OCI-LY1 (cell line): Measurements from ENCODE around the gene WDHD1.

Experiments used
- H2AFZ ChIP-seq: fragments of 200-600 bp; sonication (generic), shearing (Covaris generic); 2 replicates; pipeline ENCODE4 v1.6.0; 2014; ENCODE audit warnings: antibody characterized with exemption, mild to moderate bottlenecking, low read length
- H3F3A ChIP-seq: fragments of 200-600 bp; sonication (generic), shearing (Covaris generic); 2 replicates; pipeline ENCODE4 v1.6.0; 2014; ENCODE audit warnings: mild to moderate bottlenecking, antibody characterized with exemption, low read length, moderate library complexity; ENCODE audit not compliant: insufficient read depth
- H3K27ac ChIP-seq: fragments of 200-600 bp; sonication (generic); 2 replicates; pipeline ENCODE4 v1.5.1; 2014; ENCODE audit warnings: low read length, mixed run types, mild to moderate bottlenecking, low read depth; ENCODE audit not compliant: poor library complexity, severe bottlenecking
- H3K27me3 ChIP-seq: fragments of 200-600 bp; sonication (generic); 2 replicates; pipeline ENCODE4 v1.6.0; 2014; ENCODE audit warnings: antibody characterized with exemption, mild to moderate bottlenecking, low read length, moderate library complexity; ENCODE audit not compliant: insufficient read depth
- H3K36me3 ChIP-seq: fragments of 200-600 bp; sonication (generic); 2 replicates; pipeline ENCODE4 v1.6.1; 2014; ENCODE audit warnings: mild to moderate bottlenecking, antibody characterized with exemption, low read length, moderate library complexity, mixed read lengths; ENCODE audit not compliant: insufficient read depth
- H3K4me1 ChIP-seq: fragments of 200-600 bp; sonication (generic); 2 replicates; pipeline ENCODE4 v1.5.1; 2014; ENCODE audit warnings: mild to moderate bottlenecking, low read length, moderate library complexity; ENCODE audit not compliant: insufficient read depth, severe bottlenecking
- H3K4me2 ChIP-seq: fragments of 200-600 bp; sonication (generic), shearing (Covaris generic); 2 replicates; pipeline ENCODE4 v1.6.1; 2014; ENCODE audit warnings: low read length
- H3K4me3 ChIP-seq: fragments of 200-600 bp; sonication (generic); 2 replicates; pipeline ENCODE4 v1.5.1; 2014; ENCODE audit warnings: low read length, low read depth, mild to moderate bottlenecking, mixed read lengths; ENCODE audit not compliant: poor library complexity, severe bottlenecking
- H3K79me2 ChIP-seq: fragments of 200-600 bp; shearing (Covaris generic); 2 replicates; pipeline ENCODE4 v1.6.1; 2016; ENCODE audit warnings: mixed run types, low read length, mixed read lengths; ENCODE audit not compliant: insufficient read depth
- H3K9ac ChIP-seq: fragments of 200-600 bp; sonication (generic), shearing (Covaris generic); 2 replicates; pipeline ENCODE4 v1.6.1; 2014; ENCODE audit warnings: mild to moderate bottlenecking, low read length, mixed read lengths
- H3K9me2 ChIP-seq: fragments of 200-600 bp; sonication (generic), shearing (Covaris generic); 2 replicates; pipeline ENCODE4 v1.6.1; 2014; ENCODE audit warnings: low read depth, mild to moderate bottlenecking, low read length, mixed read lengths
- H3K9me3 ChIP-seq: fragments of 200-600 bp; shearing (Covaris generic); 2 replicates; pipeline ENCODE4 v1.6.1; 2014; ENCODE audit warnings: low read length, mixed read lengths
- H4K20me1 ChIP-seq: fragments of 200-600 bp; sonication (generic), shearing (Covaris generic); 2 replicates; pipeline ENCODE4 v1.6.0; 2016; ENCODE audit warnings: mild to moderate bottlenecking, low read length; ENCODE audit not compliant: insufficient read depth
- EZH2 ChIP-seq: fragments of 200-600 bp; sonication (generic), shearing (Covaris generic); IDR thresholded peaks from 2 replicates; pipeline ENCODE4 v1.8.0; 2017; ENCODE audit warnings: borderline replicate concordance, mixed run types, mild to moderate bottlenecking, antibody characterized with exemption, low read length, moderate library complexity, mixed read lengths
- TF ChIP-seq, protein P1 (sequence below): fragments of 200-600 bp; sonication (generic), shearing (Covaris generic); IDR thresholded peaks from 2 replicates; pipeline ENCODE4 v1.5.1; 2017; ENCODE audit warnings: mild to moderate bottlenecking, antibody characterized with exemption, low read length, moderate library complexity, mixed read lengths

Gene WDHD1

DNA sequence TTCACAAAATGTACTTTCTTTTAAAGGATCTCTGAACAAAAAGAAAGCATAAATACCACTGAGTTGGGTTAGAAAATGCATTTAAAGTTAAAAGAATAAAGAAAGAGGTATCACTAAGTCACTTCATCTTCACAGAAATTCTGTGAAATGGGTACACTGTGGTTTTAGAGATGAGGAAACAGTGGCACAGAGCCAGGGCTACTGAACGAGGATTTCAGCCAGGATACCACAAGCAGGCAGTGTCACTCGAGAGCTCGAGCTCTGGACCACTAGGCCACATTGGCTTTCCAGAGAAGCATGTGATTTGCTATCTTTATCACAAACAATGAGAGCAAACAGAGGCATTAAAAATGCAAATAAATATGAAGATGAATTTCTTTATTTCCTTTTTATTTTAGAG lies 51.0 kb downstream of the WDHD1 start:
- Histone ChIP-seq H3K27ac (no peak overlapping the region), H3K4me2 (no peak overlapping the region), H3K4me3 (no peak overlapping the region), H3K9me2 (no peaks in the 10 kb centered on the region), H3K4me1 (no peaks in the 10 kb centered on the region), H3K36me3 (peaks cover 50% of the 10 kb centered on the region), H2AFZ (no peak overlapping the region), H4K20me1 (no peaks in the 10 kb centered on the region), H3K9me3 (no peaks in the 10 kb centered on the region), H3K9ac (no peak overlapping the region), H3K27me3 (no peaks in the 10 kb centered on the region), H3F3A (no peaks in the 10 kb centered on the region; the same call in 1 of the 2 replicates), H3K79me2 (no peaks in the 10 kb centered on the region)
- no peak for TF ChIP-seq EZH2
- TF ChIP-seq, protein P1, sequence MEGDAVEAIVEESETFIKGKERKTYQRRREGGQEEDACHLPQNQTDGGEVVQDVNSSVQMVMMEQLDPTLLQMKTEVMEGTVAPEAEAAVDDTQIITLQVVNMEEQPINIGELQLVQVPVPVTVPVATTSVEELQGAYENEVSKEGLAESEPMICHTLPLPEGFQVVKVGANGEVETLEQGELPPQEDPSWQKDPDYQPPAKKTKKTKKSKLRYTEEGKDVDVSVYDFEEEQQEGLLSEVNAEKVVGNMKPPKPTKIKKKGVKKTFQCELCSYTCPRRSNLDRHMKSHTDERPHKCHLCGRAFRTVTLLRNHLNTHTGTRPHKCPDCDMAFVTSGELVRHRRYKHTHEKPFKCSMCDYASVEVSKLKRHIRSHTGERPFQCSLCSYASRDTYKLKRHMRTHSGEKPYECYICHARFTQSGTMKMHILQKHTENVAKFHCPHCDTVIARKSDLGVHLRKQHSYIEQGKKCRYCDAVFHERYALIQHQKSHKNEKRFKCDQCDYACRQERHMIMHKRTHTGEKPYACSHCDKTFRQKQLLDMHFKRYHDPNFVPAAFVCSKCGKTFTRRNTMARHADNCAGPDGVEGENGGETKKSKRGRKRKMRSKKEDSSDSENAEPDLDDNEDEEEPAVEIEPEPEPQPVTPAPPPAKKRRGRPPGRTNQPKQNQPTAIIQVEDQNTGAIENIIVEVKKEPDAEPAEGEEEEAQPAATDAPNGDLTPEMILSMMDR: no peak

DNA sequence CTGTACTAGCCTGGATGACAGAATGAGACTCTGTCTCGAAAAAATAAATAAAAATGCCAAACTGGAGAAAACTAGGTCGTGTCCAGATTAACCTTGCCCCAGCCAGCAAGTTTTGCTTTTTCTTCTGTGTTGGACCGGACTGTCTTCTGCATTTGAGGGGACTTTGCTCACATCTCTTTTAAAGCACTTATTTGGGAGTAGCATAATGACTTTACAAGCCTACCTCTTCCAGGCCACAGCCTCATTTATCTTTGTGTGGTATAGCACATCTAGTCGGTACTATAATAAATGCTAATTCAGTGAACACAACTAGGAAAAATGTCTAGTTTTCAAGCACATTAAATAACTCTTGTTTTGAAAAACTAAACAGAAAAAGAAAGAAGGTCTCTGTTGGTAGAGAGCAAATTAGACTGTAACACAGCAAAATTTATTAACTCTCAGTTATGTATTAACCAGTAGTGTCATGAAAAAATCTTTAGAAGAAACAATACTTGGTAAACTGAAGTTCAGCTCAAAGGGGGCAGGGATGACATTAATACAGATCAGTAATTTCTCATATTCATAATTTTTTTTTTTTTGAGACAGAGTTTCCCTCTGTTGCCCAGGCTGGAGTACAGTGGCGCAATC lies 52.0 kb downstream of the WDHD1 start:
- no peaks in the 10 kb centered on the region for H3K9me3 ChIP-seq
- peaks cover 48% of the 10 kb centered on the region for H3K36me3 ChIP-seq
- no peak overlapping the region for H2AFZ ChIP-seq
- H3K27ac ChIP-seq: no peak overlapping the region
- H3K4me3 ChIP-seq: no peak overlapping the region
- TF ChIP-seq EZH2: no peak
- TF ChIP-seq, protein P1: no peak
- no peaks in the 10 kb centered on the region for H3K9me2 ChIP-seq
- no peaks in the 10 kb centered on the region; the same call in 1 of the 2 replicates for H3F3A ChIP-seq
- H3K79me2 ChIP-seq: 0 out of 2 replicates have a peak, but pooled peaks cover 1% of the 10 kb centered on the region
- no peak overlapping the region for H3K4me2 ChIP-seq
- H4K20me1 ChIP-seq: no peaks in the 10 kb centered on the region
- no peak overlapping the region for H3K9ac ChIP-seq
- H3K27me3 ChIP-seq: no peaks in the 10 kb centered on the region
- no peaks in the 10 kb centered on the region for H3K4me1 ChIP-seq

DNA sequence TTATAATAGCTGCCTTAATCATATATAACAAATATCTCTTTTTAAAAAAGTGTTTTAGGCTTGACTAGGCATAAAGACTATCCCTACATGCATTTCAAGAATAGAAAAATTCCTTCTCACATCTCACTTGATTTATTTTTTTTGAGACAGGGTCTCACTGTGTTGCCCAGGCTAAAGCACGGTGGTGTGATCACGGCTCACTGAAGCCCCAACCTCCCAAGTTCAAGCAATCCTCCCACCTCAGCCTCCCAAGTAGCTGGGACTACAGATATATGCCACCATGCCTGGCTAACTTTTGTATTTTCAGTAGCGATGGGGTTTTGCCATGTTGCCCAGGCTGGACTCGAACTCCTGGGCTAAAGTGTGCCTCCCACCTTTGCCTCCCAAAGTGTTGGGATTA lies 59.4 kb downstream of the WDHD1 start:
- Histone ChIP-seq H3K79me2 (peaks cover 7% of the 10 kb centered on the region; the same call in 1 of the 2 replicates), H3K4me2 (no peak overlapping the region), H4K20me1 (no peaks in the 10 kb centered on the region), H3K27ac (no peak overlapping the region), H3K9me2 (no peaks in the 10 kb centered on the region), H3K9ac (no peak overlapping the region), H3K27me3 (no peaks in the 10 kb centered on the region), H3F3A (no peaks in the 10 kb centered on the region; the same call in 1 of the 2 replicates), H3K4me1 (no peaks in the 10 kb centered on the region), H3K36me3 (peaks cover 65% of the 10 kb centered on the region), H2AFZ (no peak overlapping the region), H3K9me3 (no peaks in the 10 kb centered on the region), H3K4me3 (no peak overlapping the region)
- TF ChIP-seq, protein P1: no peak
- TF ChIP-seq EZH2: no peak
